CD8-positive, alpha-beta memory T cell (primary cell): ENCODE data around the gene ZC3H8. TPM values are rescaled to one million over a fixed set of nuclear protein-coding genes. Genes with fewer than 3 reads are reported as not detected.

Experiments used
- CTCF ChIA-PET: fragments of 350-600 bp; sonication (Branson Sonifier 250); formaldehyde crosslinking; loops from one replicate; lab custom pipeline; 2021; ENCODE audit warnings: antibody characterized with exemption; lab: Charles Lee
- POLR2A ChIA-PET: fragments of 350-600 bp; sonication (Branson Sonifier 250); formaldehyde crosslinking; loops from one replicate; lab custom pipeline; 2021; ENCODE audit warnings: antibody characterized with exemption; lab: Charles Lee
- DNase-seq, 5 donors: peaks; one replicate each; pipeline versions ENCODE4 v3.0.0 to v3.0.0-alpha.2; 2020 to 2022; ENCODE audit warnings: mixed read lengths in 1 of 5
- H3K27ac ChIP-seq: one replicate; pipeline ENCODE4 v1.7.0; 2013; ENCODE audit warnings: low read depth, mild to moderate bottlenecking, low read length, moderate library complexity
- H3K27me3 ChIP-seq: 2 replicates; pipeline ENCODE4 v1.7.0; 2013; ENCODE audit warnings: low read length, mild to moderate bottlenecking; ENCODE audit not compliant: insufficient read depth, poor library complexity, severe bottlenecking
- H3K36me3 ChIP-seq: 2 replicates; pipeline ENCODE4 v1.7.0; 2013; ENCODE audit warnings: mild to moderate bottlenecking, low read length, moderate library complexity; ENCODE audit not compliant: insufficient read depth
- H3K4me1 ChIP-seq: 2 replicates; pipeline ENCODE4 v1.7.0; 2013; ENCODE audit warnings: mild to moderate bottlenecking, low read length, moderate library complexity; ENCODE audit not compliant: insufficient read depth
- H3K4me3 ChIP-seq: 2 replicates; pipeline ENCODE4 v1.7.0; 2013; ENCODE audit warnings: mild to moderate bottlenecking, low read length
- H3K9me3 ChIP-seq: 2 replicates; pipeline ENCODE4 v1.7.0; 2013; ENCODE audit warnings: mild to moderate bottlenecking, low read length
- H3K27ac Mint-ChIP-seq, 8 donors: one replicate each; pipeline ENCODE4 v1.8.0; 2020 to 2021; ENCODE audit warnings: mixed read lengths in 8 of 8, mild to moderate bottlenecking in 6 of 8, inconsistent platforms in 3 of 8, moderate library complexity in 3 of 8
- H3K27me3 Mint-ChIP-seq, 2 donors: one replicate each; pipeline ENCODE4 v1.8.0; 2020 to 2021; ENCODE audit warnings: mixed read lengths in 2 of 2, mild to moderate bottlenecking in 1 of 2, moderate library complexity in 1 of 2
- H3K36me3 Mint-ChIP-seq, 3 donors: one replicate each; pipeline ENCODE4 v1.8.0; 2020 to 2021; ENCODE audit warnings: mixed read lengths in 3 of 3, inconsistent platforms in 1 of 3, mild to moderate bottlenecking in 1 of 3
- H3K4me1 Mint-ChIP-seq, 3 donors: one replicate each; pipeline ENCODE4 v1.8.0; 2020 to 2021; ENCODE audit warnings: mixed read lengths in 3 of 3, inconsistent platforms in 1 of 3, mild to moderate bottlenecking in 1 of 3
- H3K4me3 Mint-ChIP-seq, 7 donors: one replicate each; pipeline ENCODE4 v1.8.0; 2020 to 2021; ENCODE audit warnings: mixed read lengths in 7 of 7, mild to moderate bottlenecking in 6 of 7, moderate library complexity in 4 of 7, inconsistent platforms in 2 of 7
- H3K9me3 Mint-ChIP-seq, 5 donors: one replicate each; pipeline ENCODE4 v1.8.0; 2020 to 2022; ENCODE audit warnings: mixed read lengths in 5 of 5, mild to moderate bottlenecking in 3 of 5, moderate library complexity in 2 of 5, inconsistent platforms in 1 of 5
- polyA plus RNA-seq: library from polyadenylated mRNA; unstranded; fragments of 300-500 nt; fragmentation: Illumina TruSeq; gene quantifications from one replicate; pipeline ENCODE4 v1.2.3, GENCODE V29; 2021
- total RNA-seq, 2 experiments: library from RNA; stranded (reverse); gene quantifications; one replicate each; pipeline ENCODE4 v1.2.3, GENCODE V29; 2021

Gene ZC3H8
- total and polyA plus RNA-seq, 3 experiments from 2014 or later: 13.4 to 32.0 (median 29.7) TPM

DNA sequence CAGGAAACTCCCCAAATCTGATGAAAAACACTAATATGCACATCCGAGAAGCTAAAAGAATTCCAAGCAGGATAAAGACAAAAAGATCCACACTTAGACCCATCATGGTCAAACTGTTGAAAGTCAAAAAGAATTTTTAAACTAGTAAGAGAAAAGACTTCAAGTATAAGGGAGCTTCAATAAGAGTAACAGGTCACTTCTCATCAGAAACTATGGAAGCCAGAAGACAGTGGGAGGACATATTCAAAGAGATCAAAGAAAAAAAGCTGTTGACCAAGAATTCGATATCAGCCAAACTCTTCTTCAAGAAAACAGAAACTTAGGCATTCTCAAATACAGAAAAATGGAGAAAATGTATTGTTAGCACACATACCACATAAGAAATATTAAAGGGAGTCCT lies 50.4 kb downstream of the ZC3H8 start:
- no peaks in the 10 kb centered on the region for H3K4me1 ChIP-seq
- H3K9me3 Mint-ChIP-seq: peaks cover 16 to 31% (median 22%) of the 10 kb centered on the region in 5 donors

DNA sequence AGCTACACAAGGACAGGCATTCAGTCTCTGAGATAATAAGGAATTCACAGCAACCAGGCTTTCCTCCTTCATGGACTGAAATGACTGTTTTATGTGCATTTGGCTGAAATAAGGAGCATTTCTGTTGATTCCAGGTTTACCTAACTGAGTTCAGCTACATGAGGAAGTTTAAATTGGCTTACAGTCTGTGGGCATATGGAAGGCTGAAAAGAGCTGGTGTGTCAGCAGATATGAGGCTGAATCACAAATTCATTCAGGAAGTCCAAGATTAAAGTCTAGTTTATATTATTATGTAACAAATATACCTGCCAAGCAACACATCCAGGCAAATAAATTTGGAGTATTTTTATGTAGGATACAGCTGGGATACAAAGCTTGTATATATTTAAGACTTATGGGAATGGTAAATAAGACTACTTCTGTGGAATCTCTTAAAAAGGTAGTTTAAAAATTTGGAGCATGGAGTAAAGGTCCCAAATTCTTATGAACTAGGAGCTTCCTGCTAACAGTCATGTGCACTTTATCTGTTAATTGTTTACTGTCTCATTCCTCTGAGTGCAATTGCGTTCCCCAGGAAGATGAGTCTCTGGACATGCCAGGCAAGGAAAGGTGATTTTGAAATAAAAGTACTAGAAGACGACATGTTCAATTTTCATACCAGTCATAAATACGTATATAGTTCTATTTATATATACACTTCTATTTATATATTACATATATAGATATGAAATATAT lies 53.0 kb downstream of the ZC3H8 start:
- POLR2A ChIA-PET: no interaction called here
- DNase-seq: no peak
- no peak overlapping the region for H3K27ac ChIP-seq
- no peaks in the 10 kb centered on the region for H3K4me1 ChIP-seq
- Mint-ChIP-seq H3K4me1 (no peaks in the 10 kb centered on the region), H3K4me3 (no peak overlapping the region), H3K36me3 (peaks cover 0 to 36% (median 2%) of the 10 kb centered on the region in 3 donors), H3K27ac (no peak overlapping the region), H3K27me3 (peaks cover 4 to 11% of the 10 kb centered on the region in 2 donors), H3K9me3 (peaks cover 18 to 32% (median 22%) of the 10 kb centered on the region in 5 donors)
- H3K27me3 ChIP-seq: no peaks in the 10 kb centered on the region
- no peaks in the 10 kb centered on the region for H3K36me3 ChIP-seq
- no peak overlapping the region for H3K4me3 ChIP-seq
- CTCF ChIA-PET: no interaction called here
- H3K9me3 ChIP-seq: peaks cover 6% of the 10 kb centered on the region

More for the DNA sequence above, 50.4 kb downstream of the ZC3H8 start:
- H3K4me3 ChIP-seq: no peak overlapping the region
- Mint-ChIP-seq H3K27ac (no peak overlapping the region), H3K4me3 (no peak overlapping the region), H3K27me3 (peaks cover 3 to 4% of the 10 kb centered on the region in 2 donors), H3K4me1 (no peaks in the 10 kb centered on the region), H3K36me3 (peaks cover 0 to 29% (median 2%) of the 10 kb centered on the region in 3 donors)
- H3K9me3 ChIP-seq: peaks cover 6% of the 10 kb centered on the region
- ChIA-PET POLR2A (no interaction called here), CTCF (no interaction called here)
- H3K27me3 ChIP-seq: no peaks in the 10 kb centered on the region
- H3K27ac ChIP-seq: no peak overlapping the region
- no peak for DNase-seq
- no peaks in the 10 kb centered on the region for H3K36me3 ChIP-seq

DNA sequence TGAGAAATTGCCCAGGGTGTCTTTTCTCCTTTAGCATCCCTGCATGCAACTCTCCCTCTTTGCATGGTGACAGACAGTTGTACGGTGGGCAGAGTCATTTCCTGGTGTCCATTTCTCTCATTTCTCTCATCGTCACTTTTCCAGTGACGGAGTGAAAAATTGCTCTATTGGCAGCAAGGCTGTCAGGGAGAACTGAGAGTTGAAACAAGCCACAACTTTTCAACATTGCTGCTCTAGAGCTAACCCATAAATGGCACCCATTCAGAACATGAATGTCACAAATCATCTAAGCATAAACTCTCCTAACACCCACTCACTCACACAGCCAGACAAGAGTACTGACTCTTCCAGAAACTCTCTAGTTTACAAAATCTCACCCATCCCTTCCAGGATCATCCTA lies 55.7 kb downstream of the ZC3H8 start:
- ChIA-PET POLR2A (no interaction called here), CTCF (no interaction called here)
- Mint-ChIP-seq H3K9me3 (peaks cover 9 to 18% (median 14%) of the 10 kb centered on the region in 5 donors), H3K27me3 (peaks cover 2 to 14% of the 10 kb centered on the region in 2 donors), H3K36me3 (peaks cover 0 to 30% (median 0%) of the 10 kb centered on the region in 3 donors), H3K4me3 (no peak overlapping the region), H3K27ac (no peak overlapping the region), H3K4me1 (peaks cover 2 to 11% (median 10%) of the 10 kb centered on the region in 3 donors)
- DNase-seq: no peak
- Histone ChIP-seq H3K4me3 (no peak overlapping the region), H3K27me3 (no peaks in the 10 kb centered on the region), H3K4me1 (peaks cover 18% of the 10 kb centered on the region), H3K27ac (no peak overlapping the region), H3K36me3 (no peaks in the 10 kb centered on the region), H3K9me3 (peaks cover 2% of the 10 kb centered on the region)

DNA sequence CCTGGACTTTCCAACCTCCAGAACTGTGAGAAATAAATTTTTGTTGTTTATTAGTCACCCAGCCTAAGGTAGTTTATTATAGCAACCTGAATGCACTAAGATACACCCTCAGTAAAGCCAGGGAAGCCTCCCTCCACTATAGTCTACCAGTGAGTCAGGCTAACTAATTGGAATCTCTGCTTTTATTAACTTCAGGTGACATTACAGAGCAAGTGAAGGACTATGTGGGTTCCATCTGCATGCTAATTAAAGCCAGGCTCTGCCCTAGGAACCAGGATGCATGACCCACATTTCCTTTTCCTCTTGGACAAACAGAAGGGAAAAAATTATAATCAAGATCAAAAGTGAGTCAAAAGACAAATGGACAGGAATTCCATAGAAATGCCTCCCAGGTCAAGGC lies 56.1 kb downstream of the ZC3H8 start:
- H3K36me3 Mint-ChIP-seq: peaks cover 0 to 28% (median 0%) of the 10 kb centered on the region in 3 donors
- H3K4me1 Mint-ChIP-seq: peaks cover 2 to 11% (median 10%) of the 10 kb centered on the region in 3 donors
- peaks cover 7 to 17% (median 12%) of the 10 kb centered on the region in 5 donors for H3K9me3 Mint-ChIP-seq
- H3K27me3 Mint-ChIP-seq: peaks cover 3 to 14% of the 10 kb centered on the region in 2 donors
- H3K27ac Mint-ChIP-seq: no peak overlapping the region
- H3K4me3 Mint-ChIP-seq: no peak overlapping the region
- Histone ChIP-seq H3K36me3 (no peaks in the 10 kb centered on the region), H3K9me3 (no peaks in the 10 kb centered on the region), H3K4me1 (peaks cover 22% of the 10 kb centered on the region), H3K27me3 (no peaks in the 10 kb centered on the region), H3K4me3 (no peak overlapping the region), H3K27ac (no peak overlapping the region)
- CTCF ChIA-PET: no interaction called here
- POLR2A ChIA-PET: no interaction called here
- DNase-seq: no peak

DNA sequence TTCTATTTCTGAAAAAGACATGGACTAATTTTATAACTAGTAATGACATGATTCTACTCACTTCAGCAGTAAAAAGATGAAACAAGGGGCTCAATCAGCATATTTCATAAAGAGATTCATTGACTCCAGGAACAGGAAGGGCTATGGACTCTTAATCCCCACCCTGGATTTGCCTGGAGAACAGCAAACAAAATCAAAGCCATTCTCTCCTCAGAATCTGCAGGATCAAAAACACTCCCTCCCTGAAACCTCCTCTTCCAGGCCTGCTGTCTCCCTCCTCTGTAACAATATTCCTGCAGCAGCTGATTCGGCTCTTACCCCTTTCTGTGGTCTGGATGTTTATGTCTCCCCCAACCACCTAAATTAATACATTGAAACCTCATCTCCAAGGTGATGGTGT lies 57.0 kb downstream of the ZC3H8 start:
- H3K4me1 Mint-ChIP-seq: peaks cover 2 to 11% (median 10%) of the 10 kb centered on the region in 3 donors
- Histone ChIP-seq H3K9me3 (no peaks in the 10 kb centered on the region), H3K4me1 (peaks cover 22% of the 10 kb centered on the region), H3K4me3 (no peak overlapping the region), H3K27me3 (no peaks in the 10 kb centered on the region), H3K36me3 (no peaks in the 10 kb centered on the region), H3K27ac (no peak overlapping the region)
- peaks cover 3 to 14% of the 10 kb centered on the region in 2 donors for H3K27me3 Mint-ChIP-seq
- peaks cover 0 to 28% (median 0%) of the 10 kb centered on the region in 3 donors for H3K36me3 Mint-ChIP-seq
- no peak overlapping the region for H3K27ac Mint-ChIP-seq
- DNase-seq: no peak
- H3K4me3 Mint-ChIP-seq: no peak overlapping the region
- CTCF ChIA-PET: no interaction called here
- peaks cover 0 to 10% (median 3%) of the 10 kb centered on the region in 5 donors for H3K9me3 Mint-ChIP-seq
- POLR2A ChIA-PET: no interaction called here

DNA sequence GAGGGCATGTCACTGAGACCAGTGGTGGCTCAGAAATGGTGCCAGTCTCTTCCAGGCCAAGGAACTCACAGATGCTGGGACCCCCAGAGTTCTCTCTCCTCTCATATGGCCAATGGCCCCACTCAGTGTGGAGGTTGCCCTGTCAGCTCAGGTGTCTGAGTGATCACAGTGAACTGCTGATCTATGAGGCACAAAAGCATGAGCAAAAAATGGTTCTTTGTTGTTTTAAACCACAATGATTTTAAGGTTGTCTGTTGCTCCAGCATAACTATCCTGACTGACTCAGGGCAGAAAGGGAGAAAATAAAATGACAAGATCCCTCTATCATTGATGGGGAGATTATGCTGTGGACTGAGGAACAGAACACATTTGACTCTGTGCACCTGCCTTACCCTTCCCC lies 58.9 kb downstream of the ZC3H8 start:
- no peak for DNase-seq
- H3K4me3 ChIP-seq: no peak overlapping the region
- Mint-ChIP-seq H3K27me3 (peaks cover 3 to 14% of the 10 kb centered on the region in 2 donors), H3K4me1 (peaks cover 2 to 14% (median 11%) of the 10 kb centered on the region in 3 donors), H3K36me3 (peaks cover 0 to 23% (median 0%) of the 10 kb centered on the region in 3 donors), H3K4me3 (no peak overlapping the region), H3K27ac (no peak overlapping the region), H3K9me3 (peaks cover 0 to 2% (median 0%) of the 10 kb centered on the region in 5 donors)
- CTCF ChIA-PET: no interaction called here
- peaks cover 28% of the 10 kb centered on the region for H3K4me1 ChIP-seq
- H3K9me3 ChIP-seq: no peaks in the 10 kb centered on the region
- H3K27me3 ChIP-seq: no peaks in the 10 kb centered on the region
- H3K27ac ChIP-seq: no peak overlapping the region
- H3K36me3 ChIP-seq: no peaks in the 10 kb centered on the region
- POLR2A ChIA-PET: no interaction called here

DNA sequence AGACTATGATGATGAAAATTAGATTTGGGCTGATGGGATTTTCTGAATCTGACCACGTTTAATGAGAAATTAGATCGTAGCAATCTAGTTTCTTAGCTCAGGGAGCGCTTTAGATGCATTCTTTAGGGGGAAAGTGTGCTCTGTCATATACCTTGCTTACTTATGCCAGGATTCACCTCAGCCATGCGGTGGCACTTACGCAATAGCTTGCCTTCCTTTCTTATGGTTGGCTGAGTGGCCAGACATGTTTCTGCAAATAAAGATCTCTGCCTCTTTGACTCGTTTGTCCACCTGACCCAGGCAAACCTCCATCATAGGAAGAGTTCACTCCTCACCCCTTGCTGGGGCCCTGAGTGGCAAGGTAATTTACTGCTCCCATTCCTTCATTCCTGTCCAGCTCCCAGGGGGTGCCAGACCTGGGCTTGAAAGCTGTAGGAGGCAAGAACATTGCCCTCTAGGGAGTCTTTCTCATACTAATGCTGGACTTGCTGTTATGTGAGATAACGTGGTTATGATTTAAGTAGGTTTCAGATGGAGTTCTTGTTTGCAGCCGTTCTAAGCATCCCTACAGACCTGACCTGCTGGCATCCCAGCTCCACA lies 59.6 kb downstream of the ZC3H8 start:
- Mint-ChIP-seq H3K4me3 (no peak overlapping the region), H3K9me3 (peaks cover 0 to 2% (median 0%) of the 10 kb centered on the region in 5 donors), H3K36me3 (peaks cover 0 to 23% (median 0%) of the 10 kb centered on the region in 3 donors), H3K27me3 (peaks cover 3 to 14% of the 10 kb centered on the region in 2 donors), H3K27ac (no peak overlapping the region), H3K4me1 (peaks cover 2 to 16% (median 14%) of the 10 kb centered on the region in 3 donors)
- POLR2A ChIA-PET: no interaction called here
- Histone ChIP-seq H3K9me3 (no peaks in the 10 kb centered on the region), H3K4me1 (peaks cover 32% of the 10 kb centered on the region), H3K36me3 (no peaks in the 10 kb centered on the region), H3K27ac (no peak overlapping the region), H3K27me3 (no peaks in the 10 kb centered on the region), H3K4me3 (no peak overlapping the region)
- no peak for DNase-seq
- CTCF ChIA-PET: no interaction called here

DNA sequence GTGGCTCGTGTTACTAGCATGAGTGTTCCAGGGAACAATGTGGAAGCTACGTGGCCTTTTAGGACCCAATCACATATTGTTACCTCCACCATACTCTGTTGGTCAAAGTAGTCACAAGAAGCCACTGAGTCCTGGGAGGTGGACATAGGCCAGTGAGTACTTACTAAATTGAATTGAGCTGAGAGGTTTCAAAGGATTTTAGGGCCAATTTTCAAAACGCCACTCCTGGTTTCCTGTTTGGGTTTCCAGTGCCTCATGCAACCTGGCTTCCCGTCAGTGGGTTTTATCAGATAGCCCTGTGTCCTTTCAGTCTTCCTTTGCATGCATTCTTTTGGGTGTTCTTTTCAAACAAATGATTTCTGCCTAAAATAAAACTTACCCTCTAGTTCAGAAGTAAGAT lies 60.4 kb downstream of the ZC3H8 start:
- peaks cover 39% of the 10 kb centered on the region for H3K4me1 ChIP-seq
- no peak overlapping the region for H3K27ac ChIP-seq
- no peak overlapping the region for H3K4me3 Mint-ChIP-seq
- H3K9me3 ChIP-seq: no peaks in the 10 kb centered on the region
- no peak overlapping the region for H3K4me3 ChIP-seq
- no peaks in the 10 kb centered on the region for H3K27me3 ChIP-seq
- H3K27ac Mint-ChIP-seq: no peak overlapping the region
- no peaks in the 10 kb centered on the region for H3K36me3 ChIP-seq
- CTCF ChIA-PET: no interaction called here
- POLR2A ChIA-PET: no interaction called here
- no peak for DNase-seq
- peaks cover 0 to 15% (median 0%) of the 10 kb centered on the region in 3 donors for H3K36me3 Mint-ChIP-seq
- peaks cover 0 to 2% (median 0%) of the 10 kb centered on the region in 5 donors for H3K9me3 Mint-ChIP-seq
- peaks cover 3 to 12% of the 10 kb centered on the region in 2 donors for H3K27me3 Mint-ChIP-seq
- H3K4me1 Mint-ChIP-seq: peaks cover 2 to 21% (median 20%) of the 10 kb centered on the region in 3 donors
